B cell (primary cell): ENCODE measurements around the gene ARPC4. TPM values are rescaled to one million over a fixed set of nuclear protein-coding genes. Genes with fewer than 3 reads are reported as not detected.

Experiments
- ATAC-seq: fragments of 200-7000 bp; cut with Tn5 transposase; one replicate; pipeline ENCODE4 v1.10.0; 2021; ENCODE audit warnings: low read depth, mild to moderate bottlenecking, moderate number of reproducible peaks, moderate library complexity
- CTCF ChIA-PET: fragments of 350-600 bp; sonication (Branson Sonifier 250); formaldehyde crosslinking; loops from one replicate; lab custom pipeline; 2021; ENCODE audit warnings: antibody characterized with exemption, inconsistent platforms; lab: Charles Lee
- POLR2A ChIA-PET: fragments of 350-600 bp; sonication (Branson Sonifier 250); formaldehyde crosslinking; loops from one replicate; lab custom pipeline; 2021; ENCODE audit warnings: antibody characterized with exemption; lab: Charles Lee
- DNase-seq: peaks from one replicate; pipeline ENCODE4 v3.0.0; 2013
- H2AFZ ChIP-seq: 2 replicates; pipeline ENCODE4 v1.6.1; 2012; ENCODE audit warnings: mild to moderate bottlenecking, low read depth, low read length; ENCODE audit not compliant: insufficient read depth, poor library complexity, severe bottlenecking
- H3K27ac ChIP-seq, 2 donors: 1 replicate in 1 of 2; 2 replicates in 1 of 2; pipeline ENCODE4 v1.5.1; 2012 to 2013; ENCODE audit warnings: low read length in 2 of 2, mild to moderate bottlenecking in 2 of 2, moderate library complexity in 1 of 2
- H3K27me3 ChIP-seq, 4 experiments: fragments of 200-600 bp in 1 of 4; sonication (generic) in 1 of 4; replicated peaks in 1 of 4; 1 replicate in 2 of 4; 2 replicates in 2 of 4; pipeline versions ENCODE4 v1.6.1 to v1.7.0; 2013 to 2016; ENCODE audit warnings: low read length in 3 of 4, mild to moderate bottlenecking in 2 of 4, mixed read lengths in 1 of 4, moderate library complexity in 1 of 4; ENCODE audit not compliant: insufficient read depth in 4 of 4, control insufficient read depth in 3 of 4; ENCODE audit errors: control extremely low read depth in 1 of 4
- H3K36me3 ChIP-seq, 2 experiments: replicated peaks in 1 of 2; 1 replicate in 1 of 2; 2 replicates in 1 of 2; pipeline versions ENCODE4 v1.6.1 to v1.7.1; 2013; ENCODE audit warnings: low read length in 1 of 2; ENCODE audit not compliant: insufficient read depth in 2 of 2, control insufficient read depth in 1 of 2; ENCODE audit errors: control extremely low read depth in 1 of 2, extremely low read depth in 1 of 2
- H3K4me1 ChIP-seq, 2 donors: fragments of 200-600 bp in 1 of 2; sonication (generic) in 1 of 2; 1 replicate in 1 of 2; 2 replicates in 1 of 2; pipeline versions ENCODE4 v1.5.1 to v1.6.1; 2013 to 2017; ENCODE audit warnings: low read length in 2 of 2; ENCODE audit not compliant: control insufficient read depth in 2 of 2, insufficient read depth in 2 of 2
- H3K4me2 ChIP-seq: replicated peaks from 2 replicates; pipeline ENCODE3; 2012; ENCODE audit warnings: mild to moderate bottlenecking, low read depth, low read length; ENCODE audit not compliant: poor library complexity, severe bottlenecking
- H3K4me3 ChIP-seq, 5 experiments: fragments of 200-600 bp in 1 of 5; sonication (generic) in 1 of 5; 1 replicate in 3 of 5; 2 replicates in 2 of 5; pipeline versions ENCODE4 v1.5.1 to v1.7.0; 2011 to 2016; ENCODE audit warnings: low read length in 4 of 5, mild to moderate bottlenecking in 4 of 5, low read depth in 2 of 5, control low read depth in 1 of 5, moderate library complexity in 1 of 5; ENCODE audit not compliant: insufficient read depth in 1 of 5; ENCODE audit errors: control extremely low read depth in 1 of 5, extremely low read depth in 1 of 5
- H3K79me2 ChIP-seq: fragments of 200-600 bp; sonication (generic); one replicate; pipeline ENCODE4 v1.6.0; 2016; ENCODE audit warnings: low read length; ENCODE audit not compliant: control insufficient read depth, insufficient read depth
- H3K9ac ChIP-seq: fragments of 200-600 bp; sonication (generic); 2 replicates; pipeline ENCODE4 v1.6.1; 2017; ENCODE audit warnings: mild to moderate bottlenecking, low read length, moderate library complexity
- H3K9me3 ChIP-seq, 3 donors: one replicate each; pipeline versions ENCODE4 v1.6.1 to v1.7.1; 2013; ENCODE audit warnings: low read length in 2 of 3; ENCODE audit not compliant: control insufficient read depth in 2 of 3, insufficient read depth in 1 of 3; ENCODE audit errors: control extremely low read depth in 1 of 3
- H4K20me1 ChIP-seq: 2 replicates; pipeline ENCODE4 v1.6.0; 2012; ENCODE audit warnings: mild to moderate bottlenecking, low read length; ENCODE audit not compliant: insufficient read depth, control insufficient read depth, poor library complexity, severe bottlenecking
- H3K27ac Mint-ChIP-seq: one replicate; pipeline ENCODE4 v1.8.0; 2021; ENCODE audit warnings: mixed read lengths
- H3K27me3 Mint-ChIP-seq: one replicate; pipeline ENCODE4 v1.8.0; 2021; ENCODE audit warnings: mixed read lengths
- H3K4me1 Mint-ChIP-seq: one replicate; pipeline ENCODE4 v1.8.0; 2021; ENCODE audit warnings: mixed read lengths
- H3K4me3 Mint-ChIP-seq: one replicate; pipeline ENCODE4 v1.8.0; 2021; ENCODE audit warnings: mixed read lengths
- H3K9me3 Mint-ChIP-seq: one replicate; pipeline ENCODE4 v1.8.0; 2022; ENCODE audit warnings: mixed read lengths; ENCODE audit not compliant: insufficient read depth
- CTCF ChIP-seq: fragments of 200-600 bp; IDR thresholded peaks from one replicate; pipeline ENCODE4 v1.8.0; 2022; ENCODE audit warnings: antibody characterized with exemption, mild to moderate bottlenecking
- EZH2 ChIP-seq: IDR thresholded peaks from 2 replicates; pipeline ENCODE4 v1.6.1; 2012; ENCODE audit warnings: borderline replicate concordance, low read depth, mild to moderate bottlenecking, moderate library complexity, low read length; ENCODE audit not compliant: insufficient read depth, poor library complexity, severe bottlenecking
- WGBS: methylation state at CpG from one replicate; pipeline ENCODE4 v1.1.5; 2013; ENCODE audit warnings: missing lambda C conversion rate; ENCODE audit not compliant: insufficient coverage; 5-methylcytosine and 5-hydroxymethylcytosine counted together
- intact Hi-C: fragments of 100-400 bp; cut with micrococcal nuclease; formaldehyde crosslinking; loops from one replicate; pipeline ENCODE4 v1.10.0; 2022
- polyA plus RNA-seq: library from polyadenylated mRNA; depleted of rRNA; stranded (reverse); fragments of >200 nt; gene quantifications from 2 replicates; pipeline ENCODE4 v1.2.3, GENCODE V29; 2012
- total RNA-seq, 2 donors: library from RNA; stranded (reverse); fragments of 120-200 nt in 1 of 2; gene quantifications; 1 replicate in 1 of 2; 2 replicates in 1 of 2; pipeline versions ENCODE4 v1.2.3 to v1.2.4, GENCODE V29; 2013 to 2022

The ARPC4 gene
- total and polyA plus RNA-seq, 2 donors (not counting 1 experiment from before 2014, with no cell fraction given), result 110 to 174 TPM

- H3K79me2 ChIP-seq, result no peaks in the 10 kb centered on the region
- peaks cover 49% of the 10 kb centered on the region for H3K4me1 Mint-ChIP-seq
- 90% methylated on average over 2 of the region's 5 CpGs for WGBS
- peaks cover 45 to 51% of the 10 kb centered on the region in 2 donors for H3K4me1 ChIP-seq
- H3K4me3 ChIP-seq, result no peak overlapping the region
- TF ChIP-seq CTCF (no peak), EZH2 (no peak)
- peaks cover 0 to 6% of the 10 kb centered on the region in 2 experiments for H3K36me3 ChIP-seq
- no peak overlapping the region for H3K9ac ChIP-seq
- H3K27me3 ChIP-seq, result no peaks in the 10 kb centered on the region
- DNase-seq (no peak), ATAC-seq (no peak)
- H3K9me3 ChIP-seq, result no peaks in the 10 kb centered on the region
- CTCF ChIA-PET, result interaction anchor here (0.6 to 1.0 kb wide), 2 partner anchors 16 to 17 kb away, joined by 3 to 4 read pairs; partner anchors contain the start of gene ARPC4
- H3K27me3 Mint-ChIP-seq, result no peaks in the 10 kb centered on the region
- H4K20me1 ChIP-seq, result no peaks in the 10 kb centered on the region
- H3K27ac Mint-ChIP-seq, result no peak overlapping the region
- no peaks in the 10 kb centered on the region for H3K9me3 Mint-ChIP-seq
- H3K27ac ChIP-seq, result no peak overlapping the region
- intact Hi-C loops, result no loop called here
- no peak overlapping the region for H3K4me2 ChIP-seq
- H2AFZ ChIP-seq, result no peak overlapping the region
- H3K4me3 Mint-ChIP-seq, result no peak overlapping the region
- POLR2A ChIA-PET, result no interaction called here
These were observed 15.8 kb upstream of the ARPC4 start for GRCh38 chr3:9776896-9777693.

GRCh38 chr3:9777694-9778021 is 15.2 kb upstream of the ARPC4 start:
- intact Hi-C loops, result no loop called here
- Mint-ChIP-seq H3K4me1 (peaks cover 55% of the 10 kb centered on the region), H3K9me3 (no peaks in the 10 kb centered on the region), H3K27me3 (no peaks in the 10 kb centered on the region), H3K4me3 (no peak overlapping the region), H3K27ac (no peak overlapping the region)
- Histone ChIP-seq H4K20me1 (no peaks in the 10 kb centered on the region), H3K27me3 (no peaks in the 10 kb centered on the region), H3K4me3 (no peak overlapping the region), H3K27ac (no peak overlapping the region), H2AFZ (no peak overlapping the region), H3K9ac (no peak overlapping the region), H3K79me2 (no peaks in the 10 kb centered on the region), H3K4me1 (peaks cover 50 to 56% of the 10 kb centered on the region in 2 donors), H3K9me3 (no peaks in the 10 kb centered on the region), H3K36me3 (peaks cover 0 to 7% of the 10 kb centered on the region in 2 experiments), H3K4me2 (no peak overlapping the region)
- ChIA-PET CTCF (no interaction called here), POLR2A (no interaction called here)
- no peak for DNase-seq
- no peak for ATAC-seq
- TF ChIP-seq EZH2 (no peak), CTCF (no peak)
- WGBS, result no CpG with 5 or more reads among the region's 1 CpG
